Sigmoid colon (tissue), 4 donors: Measurements from ENCODE around the gene DYRK4.

Source experiments
- CTCF ChIP-seq, 4 experiments: fragments of 450-650 bp in 3 of 4; fragments of 200-600 bp in 1 of 4; IDR thresholded peaks; one replicate each; pipeline ENCODE4 v1.5.1; 2016 to 2019; ENCODE audit warnings: antibody characterized with exemption in 4 of 4, mild to moderate bottlenecking in 3 of 4, moderate library complexity in 2 of 4
- EP300 ChIP-seq, 4 donors: sonication (generic); formaldehyde crosslinking; IDR thresholded peaks; one replicate each; pipeline ENCODE4 v1.6.1; 2017; ENCODE audit warnings: antibody characterized with exemption in 4 of 4
- POLR2A ChIP-seq, 2 donors: fragments of 450-650 bp; IDR thresholded peaks; one replicate each; pipeline ENCODE4 v1.6.1; 2016; ENCODE audit warnings: antibody characterized with exemption in 2 of 2, mild to moderate bottlenecking in 2 of 2, moderate library complexity in 2 of 2

GRCh38 chr12:4653691-4654090 lies 91.7 kb downstream of the DYRK4 start:
- TF ChIP-seq POLR2A (IDR thresholded peaks at IDR 0.05) (no peak), CTCF (IDR thresholded peaks at IDR 0.05) (no peak), EP300 (IDR thresholded peaks at IDR 0.05) (no peak)
